Erythroblast (primary cell): ENCODE results near the gene RAD51B.

Experiments used
- GATA1 ChIP-seq: IDR thresholded peaks from 2 replicates; pipeline ENCODE4 v1.6.1; 2011; ENCODE audit warnings: low read depth, mild to moderate bottlenecking, control low read depth, low read length, moderate library complexity
- POLR2A ChIP-seq: IDR thresholded peaks from 2 replicates; pipeline ENCODE4 v1.6.1; 2011; ENCODE audit warnings: mild to moderate bottlenecking, low read length

DNA sequence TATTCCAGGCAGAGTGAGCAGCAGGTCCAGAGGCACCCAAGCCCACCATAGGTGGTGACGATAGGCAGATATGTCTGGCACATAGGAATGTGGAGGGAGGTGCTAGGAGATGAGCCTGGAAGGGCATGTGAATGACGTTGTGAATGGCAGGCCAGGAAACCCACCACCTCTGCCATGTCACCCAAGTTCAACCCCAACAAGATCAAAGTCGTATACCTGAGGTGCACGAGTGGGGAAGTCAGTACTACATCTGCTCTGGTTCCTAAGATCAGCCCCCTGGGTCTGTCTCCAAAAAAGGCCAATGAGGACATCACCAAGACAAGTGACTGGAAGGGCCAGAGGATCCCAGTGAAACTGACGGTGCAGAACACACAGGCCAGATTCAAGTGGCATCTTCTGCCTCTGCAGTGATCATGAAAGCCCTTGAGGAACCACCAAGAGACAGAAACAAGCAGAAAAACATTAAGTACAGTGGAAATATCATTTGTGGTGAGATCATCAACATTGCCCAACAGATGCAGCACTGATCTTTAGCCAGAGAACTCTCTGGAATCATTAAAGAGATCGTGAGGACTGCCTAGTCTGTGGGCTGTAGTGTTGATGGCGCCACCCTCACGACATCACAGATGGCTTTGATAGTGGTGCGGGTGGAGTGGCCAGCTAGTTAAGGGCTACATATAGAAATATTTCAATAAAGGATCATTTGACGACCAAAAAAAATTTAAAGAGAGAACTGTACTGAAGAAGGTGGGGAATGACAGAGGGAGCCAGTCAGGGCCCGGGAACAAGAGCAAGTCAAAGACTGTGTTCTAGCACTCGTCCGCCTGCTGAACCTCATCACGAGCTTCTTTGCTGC is 873.6 kb downstream of the RAD51B start:
- TF ChIP-seq POLR2A, result no peak
- TF ChIP-seq GATA1, result no peak
